PC-3 (cell line): ENCODE results near the gene PTEN.

Experiments
- EZH2 ChIP-seq: fragments of 300-600 bp; sonication (generic); IDR thresholded peaks from one replicate; pipeline ENCODE4 v1.6.1; 2017; ENCODE audit warnings: antibody characterized with exemption, mild to moderate bottlenecking, low read length; ENCODE audit not compliant: unreplicated experiment
- EZH2phosphoT487 ChIP-seq: fragments of 300-600 bp; sonication (generic); IDR thresholded peaks from 2 replicates; pipeline ENCODE4 v1.6.1; 2018; ENCODE audit warnings: mild to moderate bottlenecking, antibody characterized with exemption, low read length, borderline replicate concordance
- TF ChIP-seq, protein P1 (sequence below): fragments of 300-600 bp; sonication (generic); conservative IDR thresholded peaks from 2 replicates; pipeline ENCODE4 v1.5.1; 2017; ENCODE audit warnings: antibody characterized with exemption, low read depth, mild to moderate bottlenecking, low read length

DNA sequence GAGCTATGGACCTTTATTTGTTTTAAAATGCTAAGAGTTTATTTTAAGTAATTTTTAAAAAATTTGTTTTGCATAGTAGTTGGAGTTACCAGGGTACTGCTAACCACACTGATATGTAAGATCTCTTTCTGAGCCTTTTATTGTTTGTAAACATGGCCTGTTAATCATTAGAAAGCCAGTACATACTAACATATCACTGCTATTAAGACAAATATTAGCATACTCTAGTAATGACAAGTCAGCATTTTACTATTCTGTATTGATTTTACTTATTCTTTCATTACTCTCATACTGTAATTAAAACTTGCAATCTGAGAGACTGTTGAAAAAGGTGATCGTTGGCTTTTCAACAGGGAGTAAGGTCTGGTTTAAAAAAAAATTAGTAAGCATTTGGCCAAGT, 66.7 kb downstream of the PTEN start:
- TF ChIP-seq, protein P1, sequence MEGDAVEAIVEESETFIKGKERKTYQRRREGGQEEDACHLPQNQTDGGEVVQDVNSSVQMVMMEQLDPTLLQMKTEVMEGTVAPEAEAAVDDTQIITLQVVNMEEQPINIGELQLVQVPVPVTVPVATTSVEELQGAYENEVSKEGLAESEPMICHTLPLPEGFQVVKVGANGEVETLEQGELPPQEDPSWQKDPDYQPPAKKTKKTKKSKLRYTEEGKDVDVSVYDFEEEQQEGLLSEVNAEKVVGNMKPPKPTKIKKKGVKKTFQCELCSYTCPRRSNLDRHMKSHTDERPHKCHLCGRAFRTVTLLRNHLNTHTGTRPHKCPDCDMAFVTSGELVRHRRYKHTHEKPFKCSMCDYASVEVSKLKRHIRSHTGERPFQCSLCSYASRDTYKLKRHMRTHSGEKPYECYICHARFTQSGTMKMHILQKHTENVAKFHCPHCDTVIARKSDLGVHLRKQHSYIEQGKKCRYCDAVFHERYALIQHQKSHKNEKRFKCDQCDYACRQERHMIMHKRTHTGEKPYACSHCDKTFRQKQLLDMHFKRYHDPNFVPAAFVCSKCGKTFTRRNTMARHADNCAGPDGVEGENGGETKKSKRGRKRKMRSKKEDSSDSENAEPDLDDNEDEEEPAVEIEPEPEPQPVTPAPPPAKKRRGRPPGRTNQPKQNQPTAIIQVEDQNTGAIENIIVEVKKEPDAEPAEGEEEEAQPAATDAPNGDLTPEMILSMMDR = no peak
- TF ChIP-seq EZH2 (no peak), EZH2phosphoT487 (no peak)
